ENCODE measurements around the gene SMYD3.

Gene SMYD3

GRCh38 chr1:246394121-246394520, 113.0 kb downstream of the SMYD3 start:
- Histone ChIP-seq H3K9ac (ENCODE audit: low read depth in 1 of 2, low read length in 2 of 2) (no peak overlapping the region), H3K27me3 (ENCODE audit: control insufficient read depth in 2 of 2, insufficient read depth in 2 of 2, low read length in 2 of 2) (no peaks in the 10 kb centered on the region), H3K4me3 (ENCODE audit: low read length in 2 of 2) (no peak overlapping the region), H3K9me3 (ENCODE audit: control insufficient read depth in 2 of 2, low read length in 2 of 2) (no peaks in the 10 kb centered on the region), H3K36me3 (ENCODE audit: control insufficient read depth in 2 of 2, insufficient read depth in 2 of 2, low read length in 2 of 2) (no peaks in the 10 kb centered on the region), H3K27ac (ENCODE audit: low read depth in 2 of 2, low read length in 2 of 2) (no peak overlapping the region), H3K4me1 (ENCODE audit: control insufficient read depth in 2 of 2, insufficient read depth in 2 of 2, low read length in 2 of 2) (no peaks in the 10 kb centered on the region)

GRCh38 chr1:246390855-246391254, 116.2 kb downstream of the SMYD3 start:
- no peaks in the 10 kb centered on the region for H3K36me3 ChIP-seq (ENCODE audit: control insufficient read depth in 2 of 2, insufficient read depth in 2 of 2, low read length in 2 of 2)
- no peak overlapping the region for H3K27ac ChIP-seq (ENCODE audit: low read depth in 2 of 2, low read length in 2 of 2)
- H3K27me3 ChIP-seq (ENCODE audit: control insufficient read depth in 2 of 2, insufficient read depth in 2 of 2, low read length in 2 of 2): no peaks in the 10 kb centered on the region
- no peaks in the 10 kb centered on the region for H3K9me3 ChIP-seq (ENCODE audit: control insufficient read depth in 2 of 2, low read length in 2 of 2)
- no peaks in the 10 kb centered on the region for H3K4me1 ChIP-seq (ENCODE audit: control insufficient read depth in 2 of 2, insufficient read depth in 2 of 2, low read length in 2 of 2)
- no peak overlapping the region for H3K4me3 ChIP-seq (ENCODE audit: low read length in 2 of 2)
- no peak overlapping the region for H3K9ac ChIP-seq (ENCODE audit: low read depth in 1 of 2, low read length in 2 of 2)

GRCh38 chr1:246384616-246385015, 122.5 kb downstream of the SMYD3 start:
- no peaks in the 10 kb centered on the region for H3K9me3 ChIP-seq (ENCODE audit: control insufficient read depth in 2 of 2, low read length in 2 of 2)
- H3K4me1 ChIP-seq (ENCODE audit: control insufficient read depth in 2 of 2, insufficient read depth in 2 of 2, low read length in 2 of 2): no peaks in the 10 kb centered on the region
- no peak overlapping the region for H3K9ac ChIP-seq (ENCODE audit: low read depth in 1 of 2, low read length in 2 of 2)
- H3K27ac ChIP-seq (ENCODE audit: low read depth in 2 of 2, low read length in 2 of 2): no peak overlapping the region
- no peaks in the 10 kb centered on the region for H3K27me3 ChIP-seq (ENCODE audit: control insufficient read depth in 2 of 2, insufficient read depth in 2 of 2, low read length in 2 of 2)
- no peaks in the 10 kb centered on the region for H3K36me3 ChIP-seq (ENCODE audit: control insufficient read depth in 2 of 2, insufficient read depth in 2 of 2, low read length in 2 of 2)
- no peak overlapping the region for H3K4me3 ChIP-seq (ENCODE audit: low read length in 2 of 2)

GRCh38 chr1:246383791-246384190, 123.3 kb downstream of the SMYD3 start:
- H3K4me3 ChIP-seq (ENCODE audit: low read length in 2 of 2): no peak overlapping the region
- no peaks in the 10 kb centered on the region for H3K4me1 ChIP-seq (ENCODE audit: control insufficient read depth in 2 of 2, insufficient read depth in 2 of 2, low read length in 2 of 2)
- H3K27ac ChIP-seq (ENCODE audit: low read depth in 2 of 2, low read length in 2 of 2): no peak overlapping the region
- no peaks in the 10 kb centered on the region for H3K9me3 ChIP-seq (ENCODE audit: control insufficient read depth in 2 of 2, low read length in 2 of 2)
- H3K36me3 ChIP-seq (ENCODE audit: control insufficient read depth in 2 of 2, insufficient read depth in 2 of 2, low read length in 2 of 2): no peaks in the 10 kb centered on the region
- no peaks in the 10 kb centered on the region for H3K27me3 ChIP-seq (ENCODE audit: control insufficient read depth in 2 of 2, insufficient read depth in 2 of 2, low read length in 2 of 2)
- no peak overlapping the region for H3K9ac ChIP-seq (ENCODE audit: low read depth in 1 of 2, low read length in 2 of 2)

GRCh38 chr1:246383239-246383589, 123.9 kb downstream of the SMYD3 start:
- Histone ChIP-seq H3K4me1 (ENCODE audit: control insufficient read depth in 2 of 2, insufficient read depth in 2 of 2, low read length in 2 of 2) (no peaks in the 10 kb centered on the region), H3K36me3 (ENCODE audit: control insufficient read depth in 2 of 2, insufficient read depth in 2 of 2, low read length in 2 of 2) (no peaks in the 10 kb centered on the region), H3K9me3 (ENCODE audit: control insufficient read depth in 2 of 2, low read length in 2 of 2) (no peaks in the 10 kb centered on the region), H3K27ac (ENCODE audit: low read depth in 2 of 2, low read length in 2 of 2) (no peak overlapping the region), H3K9ac (ENCODE audit: low read depth in 1 of 2, low read length in 2 of 2) (no peak overlapping the region), H3K27me3 (ENCODE audit: control insufficient read depth in 2 of 2, insufficient read depth in 2 of 2, low read length in 2 of 2) (no peaks in the 10 kb centered on the region), H3K4me3 (ENCODE audit: low read length in 2 of 2) (no peak overlapping the region)

GRCh38 chr1:246382589-246383238, 124.4 kb downstream of the SMYD3 start:
- H3K27ac ChIP-seq (ENCODE audit: low read depth in 2 of 2, low read length in 2 of 2): no peak overlapping the region
- H3K9ac ChIP-seq (ENCODE audit: low read depth in 1 of 2, low read length in 2 of 2): no peak overlapping the region
- H3K27me3 ChIP-seq (ENCODE audit: control insufficient read depth in 2 of 2, insufficient read depth in 2 of 2, low read length in 2 of 2): no peaks in the 10 kb centered on the region
- H3K4me3 ChIP-seq (ENCODE audit: low read length in 2 of 2): no peak overlapping the region
- H3K36me3 ChIP-seq (ENCODE audit: control insufficient read depth in 2 of 2, insufficient read depth in 2 of 2, low read length in 2 of 2): no peaks in the 10 kb centered on the region
- no peaks in the 10 kb centered on the region for H3K4me1 ChIP-seq (ENCODE audit: control insufficient read depth in 2 of 2, insufficient read depth in 2 of 2, low read length in 2 of 2)
- no peaks in the 10 kb centered on the region for H3K9me3 ChIP-seq (ENCODE audit: control insufficient read depth in 2 of 2, low read length in 2 of 2)

- no peaks in the 10 kb centered on the region for H3K4me1 ChIP-seq (ENCODE audit: control insufficient read depth in 2 of 2, insufficient read depth in 2 of 2, low read length in 2 of 2)
- no peaks in the 10 kb centered on the region for H3K27me3 ChIP-seq (ENCODE audit: control insufficient read depth in 2 of 2, insufficient read depth in 2 of 2, low read length in 2 of 2)
- H3K9ac ChIP-seq (ENCODE audit: low read depth in 1 of 2, low read length in 2 of 2): no peak overlapping the region
- H3K4me3 ChIP-seq (ENCODE audit: low read length in 2 of 2): no peak overlapping the region
- no peaks in the 10 kb centered on the region for H3K36me3 ChIP-seq (ENCODE audit: control insufficient read depth in 2 of 2, insufficient read depth in 2 of 2, low read length in 2 of 2)
- H3K9me3 ChIP-seq (ENCODE audit: control insufficient read depth in 2 of 2, low read length in 2 of 2): no peaks in the 10 kb centered on the region
- H3K27ac ChIP-seq (ENCODE audit: low read depth in 2 of 2, low read length in 2 of 2): no peak overlapping the region
Measured at GRCh38 chr1:246381452-246381851, 125.6 kb downstream of the SMYD3 start.

GRCh38 chr1:246377625-246378153, 129.4 kb downstream of the SMYD3 start:
- H3K4me3 ChIP-seq (ENCODE audit: low read length in 2 of 2): no peak overlapping the region
- no peaks in the 10 kb centered on the region for H3K4me1 ChIP-seq (ENCODE audit: control insufficient read depth in 2 of 2, insufficient read depth in 2 of 2, low read length in 2 of 2)
- H3K9me3 ChIP-seq (ENCODE audit: control insufficient read depth in 2 of 2, low read length in 2 of 2): no peaks in the 10 kb centered on the region
- H3K36me3 ChIP-seq (ENCODE audit: control insufficient read depth in 2 of 2, insufficient read depth in 2 of 2, low read length in 2 of 2): no peaks in the 10 kb centered on the region
- H3K27ac ChIP-seq (ENCODE audit: low read depth in 2 of 2, low read length in 2 of 2): no peak overlapping the region
- no peak overlapping the region for H3K9ac ChIP-seq (ENCODE audit: low read depth in 1 of 2, low read length in 2 of 2)
- H3K27me3 ChIP-seq (ENCODE audit: control insufficient read depth in 2 of 2, insufficient read depth in 2 of 2, low read length in 2 of 2): no peaks in the 10 kb centered on the region

- no peak overlapping the region for H3K9ac ChIP-seq (ENCODE audit: low read depth in 1 of 2, low read length in 2 of 2)
- H3K27me3 ChIP-seq (ENCODE audit: control insufficient read depth in 2 of 2, insufficient read depth in 2 of 2, low read length in 2 of 2): no peaks in the 10 kb centered on the region
- H3K27ac ChIP-seq (ENCODE audit: low read depth in 2 of 2, low read length in 2 of 2): no peak overlapping the region
- no peak overlapping the region for H3K4me3 ChIP-seq (ENCODE audit: low read length in 2 of 2)
- H3K36me3 ChIP-seq (ENCODE audit: control insufficient read depth in 2 of 2, insufficient read depth in 2 of 2, low read length in 2 of 2): no peaks in the 10 kb centered on the region
- no peaks in the 10 kb centered on the region for H3K9me3 ChIP-seq (ENCODE audit: control insufficient read depth in 2 of 2, low read length in 2 of 2)
- no peaks in the 10 kb centered on the region for H3K4me1 ChIP-seq (ENCODE audit: control insufficient read depth in 2 of 2, insufficient read depth in 2 of 2, low read length in 2 of 2)
Measured at GRCh38 chr1:246373828-246374569, 133.1 kb downstream of the SMYD3 start.

GRCh38 chr1:246372559-246372958, 134.5 kb downstream of the SMYD3 start:
- H3K9ac ChIP-seq (ENCODE audit: low read depth in 1 of 2, low read length in 2 of 2): no peak overlapping the region
- no peaks in the 10 kb centered on the region for H3K36me3 ChIP-seq (ENCODE audit: control insufficient read depth in 2 of 2, insufficient read depth in 2 of 2, low read length in 2 of 2)
- no peak overlapping the region for H3K4me3 ChIP-seq (ENCODE audit: low read length in 2 of 2)
- no peaks in the 10 kb centered on the region for H3K9me3 ChIP-seq (ENCODE audit: control insufficient read depth in 2 of 2, low read length in 2 of 2)
- H3K27ac ChIP-seq (ENCODE audit: low read depth in 2 of 2, low read length in 2 of 2): no peak overlapping the region
- H3K4me1 ChIP-seq (ENCODE audit: control insufficient read depth in 2 of 2, insufficient read depth in 2 of 2, low read length in 2 of 2): no peaks in the 10 kb centered on the region
- no peaks in the 10 kb centered on the region for H3K27me3 ChIP-seq (ENCODE audit: control insufficient read depth in 2 of 2, insufficient read depth in 2 of 2, low read length in 2 of 2)

All from mucosa of rectum (tissue), 2 donors.